HCT116 (cell line): ENCODE measurements around the gene CASP8AP2.

Source experiments
- JUND ChIP-seq: IDR thresholded peaks from 2 replicates; pipeline ENCODE4 v1.6.1; 2012
- POLR2A ChIP-seq: IDR thresholded peaks from 2 replicates; pipeline ENCODE4 v1.7.0; 2011; ENCODE audit warnings: borderline replicate concordance; ENCODE audit not compliant: insufficient read depth, insufficient read length; ENCODE audit errors: extremely low read depth
- POLR2AphosphoS5 ChIP-seq: IDR thresholded peaks from 2 replicates; pipeline ENCODE4 v1.6.1; 2011; ENCODE audit warnings: mild to moderate bottlenecking, low read depth, low read length, moderate library complexity
- RAD21 ChIP-seq: IDR thresholded peaks from 2 replicates; pipeline ENCODE4 v1.6.1; 2012; ENCODE audit warnings: low read depth, mild to moderate bottlenecking
- SIN3A ChIP-seq: IDR thresholded peaks from 2 replicates; pipeline ENCODE4 v1.6.1; 2012; ENCODE audit warnings: low read depth
- TF ChIP-seq, protein P1 (sequence below), 3 experiments: fragments of 200-600 bp in 1 of 3; sonication (generic) in 1 of 3; IDR thresholded peaks in 2 of 3; conservative IDR thresholded peaks in 1 of 3; 2 replicates each; pipeline ENCODE4 v1.5.1; 2012 to 2017; ENCODE audit warnings: low read depth in 2 of 3, low read length in 2 of 3, antibody characterized with exemption in 1 of 3, borderline replicate concordance in 1 of 3, control low read depth in 1 of 3, mild to moderate bottlenecking in 1 of 3, mixed read lengths in 1 of 3, mixed run types in 1 of 3, moderate library complexity in 1 of 3; ENCODE audit not compliant: insufficient read depth in 1 of 3

GRCh38 chr6:89787660-89788328, 41.9 kb upstream of the CASP8AP2 start:
- TF ChIP-seq POLR2A (no peak), JUND (no peak), POLR2AphosphoS5 (no peak), SIN3A (no peak), RAD21 (no peak)
- TF ChIP-seq, protein P1, sequence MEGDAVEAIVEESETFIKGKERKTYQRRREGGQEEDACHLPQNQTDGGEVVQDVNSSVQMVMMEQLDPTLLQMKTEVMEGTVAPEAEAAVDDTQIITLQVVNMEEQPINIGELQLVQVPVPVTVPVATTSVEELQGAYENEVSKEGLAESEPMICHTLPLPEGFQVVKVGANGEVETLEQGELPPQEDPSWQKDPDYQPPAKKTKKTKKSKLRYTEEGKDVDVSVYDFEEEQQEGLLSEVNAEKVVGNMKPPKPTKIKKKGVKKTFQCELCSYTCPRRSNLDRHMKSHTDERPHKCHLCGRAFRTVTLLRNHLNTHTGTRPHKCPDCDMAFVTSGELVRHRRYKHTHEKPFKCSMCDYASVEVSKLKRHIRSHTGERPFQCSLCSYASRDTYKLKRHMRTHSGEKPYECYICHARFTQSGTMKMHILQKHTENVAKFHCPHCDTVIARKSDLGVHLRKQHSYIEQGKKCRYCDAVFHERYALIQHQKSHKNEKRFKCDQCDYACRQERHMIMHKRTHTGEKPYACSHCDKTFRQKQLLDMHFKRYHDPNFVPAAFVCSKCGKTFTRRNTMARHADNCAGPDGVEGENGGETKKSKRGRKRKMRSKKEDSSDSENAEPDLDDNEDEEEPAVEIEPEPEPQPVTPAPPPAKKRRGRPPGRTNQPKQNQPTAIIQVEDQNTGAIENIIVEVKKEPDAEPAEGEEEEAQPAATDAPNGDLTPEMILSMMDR (IDR thresholded peaks at IDR 0.05 in 2 of 3, conservative IDR thresholded peaks at IDR 0.05 in 1 of 3; ENCODE audit: borderline replicate concordance in 1 of 3, insufficient read depth in 1 of 3, low read depth in 2 of 3, low read length in 2 of 3): no peak
